SK-N-SH (cell line): ENCODE data around the gene TCP11L2.

ENCODE experiments used
- CTCF ChIP-seq: fragments of 200-600 bp; sonication (generic); IDR thresholded peaks from 2 replicates; pipeline ENCODE4 v1.6.1; 2017; ENCODE audit warnings: antibody characterized with exemption, mild to moderate bottlenecking, moderate library complexity
- NFIC ChIP-seq: IDR thresholded peaks from 2 replicates; pipeline ENCODE4 v1.4.0; 2012; ENCODE audit warnings: borderline replicate concordance
- POLR2AphosphoS5 ChIP-seq: IDR thresholded peaks from 2 replicates; pipeline ENCODE4 v1.6.1; 2012; ENCODE audit warnings: low read depth, low read length
- RAD21 ChIP-seq: IDR thresholded peaks from 2 replicates; pipeline ENCODE4 v1.6.1; 2012; ENCODE audit warnings: mild to moderate bottlenecking, low read length

- no peak for TF ChIP-seq NFIC
- no peak for TF ChIP-seq CTCF
- no peak for TF ChIP-seq POLR2AphosphoS5
- no peak for TF ChIP-seq RAD21
These were observed 6.1 kb downstream of the TCP11L2 start for GRCh38 chr12:106308611-106309010.
